K562 (cell line): ENCODE data around the gene HOOK1. TPM values are rescaled to one million over a fixed set of nuclear protein-coding genes. Genes with fewer than 3 reads are reported as not detected.

Experiments
- ATAC-seq: fragments of 200-7000 bp; cut with Tn5 transposase; 3 replicates; pipeline ENCODE4 v1.9.1; 2020; ENCODE audit warnings: moderate library complexity
- BruUV-seq: library from RNA; stranded (reverse); fragments of 400-500 nt; replicated peaks from 2 replicates; lab custom pipeline; 2021; lab: Mats Ljungman, UMichigan
- CTCF ChIA-PET: fragments of 300-600 bp; formaldehyde crosslinking; extraction: SDS; loops from one replicate; lab custom pipeline; 2021; ENCODE audit warnings: low intra/inter-chr PET ratio; lab: Yijun Ruan, JAX
- POLR2A ChIA-PET: fragments of 300-600, 350-650 bp; sonication (Branson Sonifier 250); formaldehyde crosslinking; extraction: SDS; loops from one replicate; lab custom pipeline; 2021; ENCODE audit warnings: antibody characterized with exemption, inconsistent platforms; lab: Yijun Ruan, JAX
- DNase-seq, 4 experiments: peaks; one replicate each; pipeline versions ENCODE4 v3.0.0 to v3.0.0-alpha.2; 2011 to 2018; ENCODE audit warnings: low spot score in 3 of 4, mixed read lengths in 3 of 4; ENCODE audit errors: extremely low read depth in 1 of 4
- FAIRE-seq: peaks from 2 replicates; lab custom pipeline; 2011; peaks lifted over from hg19 to GRCh38; lab: Jason Lieb, UNC
- H2AFZ ChIP-seq: 2 replicates; pipeline ENCODE4 v1.6.0; 2011; ENCODE audit warnings: low read depth, low read length, control low read depth, inconsistent platforms
- H3K27ac ChIP-seq: fragments of 200-600 bp; 3 replicates; pipeline ENCODE4 v1.8.0; 2011; ENCODE audit warnings: low read depth, mild to moderate bottlenecking, control low read depth, inconsistent platforms, low read length, moderate library complexity, mixed read lengths; ENCODE audit errors: extremely low read depth
- H3K27me3 ChIP-seq, 2 experiments: fragments of 300-600 bp in 1 of 2; 2 replicates in 1 of 2; 3 replicates in 1 of 2; pipeline versions ENCODE4 v1.6.0 to v1.8.0; 2011; ENCODE audit warnings: inconsistent platforms in 2 of 2, low read length in 2 of 2, mild to moderate bottlenecking in 1 of 2, mixed read lengths in 1 of 2, moderate library complexity in 1 of 2; ENCODE audit not compliant: control insufficient read depth in 2 of 2, insufficient read depth in 2 of 2
- H3K36me3 ChIP-seq: fragments of 300-600 bp; 3 replicates; pipeline ENCODE4 v1.8.0; 2011; ENCODE audit warnings: mild to moderate bottlenecking, low read length, inconsistent platforms; ENCODE audit not compliant: control insufficient read depth, insufficient read depth
- H3K4me1 ChIP-seq, 2 experiments: fragments of 200-600 bp in 1 of 2; replicated peaks in 1 of 2; 2 replicates in 1 of 2; 3 replicates in 1 of 2; pipeline versions ENCODE4 v1.5.1 to v1.8.0; 2011; ENCODE audit warnings: inconsistent platforms in 2 of 2, low read length in 2 of 2, mild to moderate bottlenecking in 1 of 2, mixed read lengths in 1 of 2, moderate library complexity in 1 of 2; ENCODE audit not compliant: control insufficient read depth in 2 of 2, insufficient read depth in 2 of 2
- H3K4me2 ChIP-seq: 2 replicates; pipeline ENCODE4 v1.6.1; 2011; ENCODE audit warnings: low read length, control low read depth, inconsistent platforms, mixed read lengths; ENCODE audit not compliant: insufficient read depth
- H3K4me3 ChIP-seq: fragments of 200-600 bp; sonication (generic), shearing (Covaris generic); 2 replicates; pipeline ENCODE4 v1.5.1; 2016; ENCODE audit warnings: control low read depth, inconsistent platforms
- H3K79me2 ChIP-seq: fragments of 200-600 bp; 3 replicates; pipeline ENCODE4 v1.8.0; 2011; ENCODE audit warnings: low read length, inconsistent platforms; ENCODE audit not compliant: control insufficient read depth, insufficient read depth
- H3K9ac ChIP-seq, 2 experiments: 2 replicates each; pipeline versions ENCODE4 v1.6.0 to v1.6.1; 2011; ENCODE audit warnings: low read depth in 2 of 2, low read length in 2 of 2, control low read depth in 1 of 2, inconsistent platforms in 1 of 2, mild to moderate bottlenecking in 1 of 2, mixed read lengths in 1 of 2; ENCODE audit not compliant: insufficient read depth in 1 of 2
- H3K9me1 ChIP-seq: one replicate; pipeline ENCODE4 v1.6.0; 2011; ENCODE audit warnings: inconsistent platforms, mild to moderate bottlenecking, low read length, moderate library complexity; ENCODE audit not compliant: control insufficient read depth, insufficient read depth
- H3K9me3 ChIP-seq: replicated peaks from 2 replicates; pipeline ENCODE4 v1.5.1; 2011; ENCODE audit warnings: low read depth, low read length, inconsistent platforms; ENCODE audit not compliant: control insufficient read depth, insufficient read depth
- H4K20me1 ChIP-seq: replicated peaks from 2 replicates; pipeline ENCODE4 v1.6.1; 2011; ENCODE audit warnings: low read length, inconsistent platforms, mixed read lengths; ENCODE audit not compliant: control insufficient read depth, insufficient read depth
- BHLHE40 ChIP-seq: IDR thresholded peaks from 2 replicates; pipeline ENCODE4 v1.6.1; 2011; ENCODE audit warnings: low read length, improper control_type of control experiment
- CBX8 ChIP-seq: fragments of 200-600 bp; sonication (generic); IDR thresholded peaks from 2 replicates; pipeline ENCODE4 v1.6.1; 2012; ENCODE audit warnings: borderline replicate concordance, mixed run types, low read depth, mild to moderate bottlenecking, moderate library complexity, mixed read lengths, low read length, control low read depth, inconsistent platforms; ENCODE audit not compliant: poor library complexity, severe bottlenecking; ENCODE audit errors: extremely low read depth
- DDX20 ChIP-seq: fragments of 450-650 bp; IDR thresholded peaks from 2 replicates; pipeline ENCODE4 v1.6.1; 2016; ENCODE audit warnings: missing genetic modification characterization, low read depth, mild to moderate bottlenecking, missing compliant biosample characterization, moderate library complexity
- E4F1 ChIP-seq: fragments of 250-450 bp; sonication (Bioruptor Pico); IDR thresholded peaks from 2 replicates; pipeline ENCODE4 v1.5.0; 2021; ENCODE audit warnings: mild to moderate bottlenecking, borderline replicate concordance
- EP400 ChIP-seq: fragments of 450-650 bp; IDR thresholded peaks from 2 replicates; pipeline ENCODE4 v1.6.1; 2017; ENCODE audit warnings: antibody characterized with exemption, mild to moderate bottlenecking, moderate library complexity
- EWSR1 ChIP-seq: fragments of 450-650 bp; IDR thresholded peaks from 2 replicates; pipeline ENCODE4 v1.6.1; 2018; ENCODE audit warnings: borderline replicate concordance, mild to moderate bottlenecking, low read depth, moderate library complexity; ENCODE audit not compliant: partially characterized antibody
- GATAD2A ChIP-seq: fragments of 450-650 bp; IDR thresholded peaks from 2 replicates; pipeline ENCODE4 v1.6.1; 2017
- GTF2F1 ChIP-seq: IDR thresholded peaks from 2 replicates; pipeline ENCODE4 v1.6.1; 2011; ENCODE audit warnings: low read depth, low read length, improper control_type of control experiment
- MAFF ChIP-seq: IDR thresholded peaks from 2 replicates; pipeline ENCODE4 v1.6.1; 2012; ENCODE audit warnings: low read length, improper control_type of control experiment
- MCM3 ChIP-seq: fragments of 450-650 bp; IDR thresholded peaks from 2 replicates; pipeline ENCODE4 v1.6.1; 2016
- TRIM25 ChIP-seq: fragments of 450-650 bp; IDR thresholded peaks from 2 replicates; pipeline ENCODE4 v1.7.0; 2016; ENCODE audit warnings: borderline replicate concordance
- ZC3H4 ChIP-seq: sonication (generic); formaldehyde crosslinking; IDR thresholded peaks from 2 replicates; pipeline ENCODE4 v1.9.0; 2021; ENCODE audit warnings: missing genetic modification reagents, borderline replicate concordance
- ZNF197 ChIP-seq: fragments of 200-800 bp; sonication (Bioruptor generic); IDR thresholded peaks from 2 replicates; pipeline ENCODE4 v1.6.1; 2016; ENCODE audit warnings: low read depth, missing genetic modification characterization, missing compliant biosample characterization
- ZNF232 ChIP-seq: sonication (generic); formaldehyde crosslinking; IDR thresholded peaks from 2 replicates; pipeline ENCODE4 v1.8.0; 2022; ENCODE audit warnings: mild to moderate bottlenecking, missing genetic modification reagents
- ZNF24 ChIP-seq: fragments of 450-650 bp; IDR thresholded peaks from 2 replicates; pipeline ENCODE4 v1.6.1; 2016
- ZNF263 ChIP-seq: sonication (generic); formaldehyde crosslinking; IDR thresholded peaks from 2 replicates; pipeline ENCODE4 v1.8.0; 2022; ENCODE audit warnings: mild to moderate bottlenecking, missing genetic modification reagents, borderline replicate concordance
- ZNF280A ChIP-seq: fragments of 450-650 bp; IDR thresholded peaks from 2 replicates; pipeline ENCODE4 v1.6.1; 2018; ENCODE audit warnings: mild to moderate bottlenecking, low read depth; ENCODE audit not compliant: partially characterized antibody
- ZNF282 ChIP-seq: sonication (generic); formaldehyde crosslinking; IDR thresholded peaks from 2 replicates; pipeline ENCODE4 v1.8.1; 2023; ENCODE audit warnings: missing genetic modification reagents
- ZNF41 ChIP-seq: fragments of 250-450 bp; sonication (Bioruptor Pico); conservative IDR thresholded peaks from 2 replicates; pipeline ENCODE4 v1.4.0; 2020; ENCODE audit warnings: mild to moderate bottlenecking
- WGBS: fragments of 100-300 bp; shearing (Covaris generic); methylation state at CpG from one replicate; pipeline ENCODE4 v1.1.6; 2016; ENCODE audit warnings: low coverage, mixed read lengths; ENCODE audit not compliant: insufficient coverage; ENCODE audit errors: missing lambda C conversion rate; 5-methylcytosine and 5-hydroxymethylcytosine counted together
- in situ Hi-C: fragments of 300-500 bp; cut with MboI; formaldehyde crosslinking; loops from 4 replicates; pipeline ENCODE4 v1.15.0; 2018; ENCODE audit warnings: inconsistent platforms, mixed read lengths
- intact Hi-C: fragments of 100-400 bp; cut with micrococcal nuclease; formaldehyde crosslinking; loops from 2 replicates; pipeline ENCODE4 v1.14.2; 2022
- polyA plus RNA-seq, 8 experiments: library from polyadenylated mRNA; depleted of rRNA in 4 of 8; stranded (reverse) in 5 of 8; unstranded in 3 of 8; fragments of >200 nt; fragmentation: Nextera tagmentation in 2 of 8; fragmentation: Illumina TruSeq in 1 of 8; extraction: Ambion mirVana in 2 of 8; extraction: Trizol in 1 of 8; gene quantifications; 2 replicates each; pipeline versions ENCODE4 v1.2.1 to v1.2.3, GENCODE V29; 2011 to 2014; ENCODE audit warnings: inconsistent platforms in 1 of 8, missing spikeins in 1 of 8
- total RNA-seq, 7 experiments: library from RNA; depleted of rRNA in 6 of 7; stranded (reverse); fragments of >200 nt in 6 of 7; fragmentation: Illumina TruSeq in 2 of 7; extraction: Trizol in 2 of 7; gene quantifications; 2 replicates each; pipeline versions ENCODE4 v1.2.1 to v1.2.3, GENCODE V29; 2011 to 2021; ENCODE audit warnings: low replicate concordance in 1 of 7

The HOOK1 gene
- total and polyA plus RNA-seq, 9 of the 15 experiments (the other 6 are each of a cell fraction or from before 2014, with no cell fraction given) = 0.11 to 0.18 TPM; not detected in 7

DNA sequence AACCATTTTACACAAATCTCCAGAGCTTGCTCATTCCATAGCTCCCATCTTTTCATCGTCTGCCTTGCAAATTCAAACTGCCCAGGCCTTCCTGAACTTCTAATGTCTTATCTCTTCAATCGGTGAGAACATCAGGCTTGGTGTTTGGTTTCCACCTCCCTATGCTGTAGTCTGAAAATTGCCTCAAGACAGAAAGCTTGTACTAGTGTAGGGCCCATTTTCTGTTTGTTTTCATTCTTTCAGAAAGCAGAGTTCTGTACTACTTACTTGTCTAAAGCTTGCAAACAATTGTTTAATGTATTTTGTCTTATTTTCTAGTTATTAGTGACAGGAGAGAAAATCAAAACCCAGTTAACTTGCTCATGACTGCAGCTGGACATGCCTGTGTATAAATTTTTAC, 16.8 kb downstream of the HOOK1 start:
- no peak for FAIRE-seq
- DNase-seq = no peak
- TF ChIP-seq MCM3 = no peak
- no peak for TF ChIP-seq BHLHE40
- TF ChIP-seq ZNF282 (CRISPR knock-in tag) = no peak
- TF ChIP-seq EP400 = no peak
- no peak for TF ChIP-seq MAFF
- TF ChIP-seq ZNF41 (CRISPR knock-in tag) = no peak
- no peak for TF ChIP-seq GTF2F1
- no peak for TF ChIP-seq ZNF263 (CRISPR knock-in tag)
- no peak for TF ChIP-seq ZC3H4 (CRISPR knock-in tag)
- TF ChIP-seq ZNF24 = no peak
- TF ChIP-seq E4F1 (CRISPR knock-in tag) = no peak
- no peak for TF ChIP-seq ZNF197
- no peak for TF ChIP-seq CBX8
- TF ChIP-seq ZNF280A = no peak
- no peak for TF ChIP-seq ZNF232 (CRISPR knock-in tag)
- TF ChIP-seq TRIM25 = no peak
- TF ChIP-seq GATAD2A = no peak
- no peak for TF ChIP-seq DDX20
- TF ChIP-seq EWSR1 = no peak

More for the DNA sequence above, 16.8 kb downstream of the HOOK1 start:
- no peak overlapping the region for H3K9ac ChIP-seq
- H3K9me3 ChIP-seq = no peaks in the 10 kb centered on the region
- H3K9me1 ChIP-seq = no peaks in the 10 kb centered on the region
- no peaks in the 10 kb centered on the region for H3K4me1 ChIP-seq
- H4K20me1 ChIP-seq = no peaks in the 10 kb centered on the region
- in situ Hi-C loops = no loop called here
- CTCF ChIA-PET = no interaction called here
- no peaks in the 10 kb centered on the region for H3K36me3 ChIP-seq
- WGBS = 0% methylated on average over 2 of the region's 2 CpGs
- no peak overlapping the region for H3K27ac ChIP-seq
- no peaks in the 10 kb centered on the region for H3K27me3 ChIP-seq
- intact Hi-C loops = no loop called here
- H3K79me2 ChIP-seq = no peaks in the 10 kb centered on the region
- no TSS peak for BruUV-seq
- no peak overlapping the region for H3K4me3 ChIP-seq
- POLR2A ChIA-PET = no interaction called here
- no peak for ATAC-seq
- H3K4me2 ChIP-seq = no peak overlapping the region
- H2AFZ ChIP-seq = no peak overlapping the region
